HepG2 (cell line): ENCODE data around the gene BPIFB6. TPM values are rescaled to one million over a fixed set of nuclear protein-coding genes. Genes with fewer than 3 reads are reported as not detected.

Experiments
- ARID5B ChIP-seq: IDR thresholded peaks from 2 replicates; pipeline ENCODE4 v1.4.0; 2020; ENCODE audit warnings: mild to moderate bottlenecking, missing genetic modification reagents
- ARNTL ChIP-seq: sonication (generic); formaldehyde crosslinking; IDR thresholded peaks from 2 replicates; pipeline ENCODE4 v1.4.0; 2020; ENCODE audit warnings: mild to moderate bottlenecking, missing genetic modification reagents
- CREB1 ChIP-seq, 2 experiments: fragments of 450-650 bp in 1 of 2; IDR thresholded peaks; 2 replicates each; pipeline ENCODE4 v1.6.1; 2016 to 2017; ENCODE audit warnings: control low read depth in 1 of 2, mild to moderate bottlenecking in 1 of 2, missing compliant biosample characterization in 1 of 2, missing genetic modification characterization in 1 of 2
- FOXP4 ChIP-seq: sonication (generic); formaldehyde crosslinking; IDR thresholded peaks from 2 replicates; pipeline ENCODE4 v1.4.0; 2020; ENCODE audit warnings: missing genetic modification reagents
- MLLT10 ChIP-seq: sonication (generic); formaldehyde crosslinking; IDR thresholded peaks from 2 replicates; pipeline ENCODE4 v1.4.0; 2020; ENCODE audit warnings: missing genetic modification reagents
- MXD1 ChIP-seq: sonication (generic); formaldehyde crosslinking; IDR thresholded peaks from 2 replicates; pipeline ENCODE4 v1.4.0; 2020; ENCODE audit warnings: mild to moderate bottlenecking, missing genetic modification reagents
- MXI1 ChIP-seq: IDR thresholded peaks from 3 replicates; pipeline ENCODE4 v1.6.1; 2012; ENCODE audit warnings: low read depth, low read length, inconsistent platforms, borderline replicate concordance
- RFX3 ChIP-seq: IDR thresholded peaks from 2 replicates; pipeline ENCODE4 v1.6.1; 2016; ENCODE audit warnings: missing biosample characterization, missing genetic modification reagents
- SKI ChIP-seq: fragments of 450-650 bp; IDR thresholded peaks from one replicate; pipeline ENCODE4 v1.6.1; 2018; ENCODE audit warnings: mild to moderate bottlenecking; ENCODE audit not compliant: partially characterized antibody
- SNAI1 ChIP-seq: sonication (generic); formaldehyde crosslinking; IDR thresholded peaks from 2 replicates; pipeline ENCODE4 v1.5.0; 2020; ENCODE audit warnings: mild to moderate bottlenecking, missing genetic modification reagents, borderline replicate concordance
- SNRNP70 ChIP-seq: fragments of 200-400 bp; formaldehyde crosslinking; IDR thresholded peaks from 2 replicates; pipeline ENCODE4 v1.6.1; 2017; ENCODE audit warnings: mild to moderate bottlenecking, low read depth, low read length, moderate library complexity
- SP1 ChIP-seq, 2 experiments: fragments of 450-650 bp in 1 of 2; sonication (generic) in 1 of 2; formaldehyde crosslinking in 1 of 2; IDR thresholded peaks; 2 replicates each; pipeline versions ENCODE4 v1.4.0 to v1.6.1; 2016 to 2020; ENCODE audit warnings: missing genetic modification reagents in 1 of 2
- THAP11 ChIP-seq: IDR thresholded peaks from 2 replicates; pipeline ENCODE4 v1.6.1; 2016; ENCODE audit warnings: missing biosample characterization, missing genetic modification reagents
- TOPORS ChIP-seq: sonication (generic); formaldehyde crosslinking; IDR thresholded peaks from 2 replicates; pipeline ENCODE4 v1.8.0; 2023; ENCODE audit warnings: mild to moderate bottlenecking, missing genetic modification reagents
- YEATS2 ChIP-seq: sonication (generic); formaldehyde crosslinking; IDR thresholded peaks from 2 replicates; pipeline ENCODE4 v1.4.0; 2020; ENCODE audit warnings: missing genetic modification reagents, borderline replicate concordance
- YY1 ChIP-seq: IDR thresholded peaks from 2 replicates; pipeline ENCODE4 v1.6.1; 2011; ENCODE audit warnings: low read length, low read depth, moderate library complexity, mild to moderate bottlenecking; ENCODE audit not compliant: insufficient read depth, insufficient replicate concordance
- ZBTB2 ChIP-seq: sonication (generic); formaldehyde crosslinking; IDR thresholded peaks from 2 replicates; pipeline ENCODE4 v1.8.0; 2022; ENCODE audit warnings: low read depth, missing genetic modification reagents
- ZFP36L1 ChIP-seq: sonication (generic); formaldehyde crosslinking; IDR thresholded peaks from 2 replicates; pipeline ENCODE4 v1.8.0; 2022; ENCODE audit warnings: mild to moderate bottlenecking, missing genetic modification reagents, moderate library complexity
- ZNF484 ChIP-seq: sonication (generic); formaldehyde crosslinking; IDR thresholded peaks from 2 replicates; pipeline ENCODE4 v1.5.1; 2020; ENCODE audit warnings: mild to moderate bottlenecking, low read depth, missing genetic modification reagents, borderline replicate concordance
- ZNF547 ChIP-seq: sonication (generic); formaldehyde crosslinking; IDR thresholded peaks from 2 replicates; pipeline ENCODE4 v1.5.1; 2020; ENCODE audit warnings: mild to moderate bottlenecking, missing genetic modification reagents
- ZNF768 ChIP-seq: sonication (generic); formaldehyde crosslinking; IDR thresholded peaks from 2 replicates; pipeline ENCODE4 v1.4.0; 2020; ENCODE audit warnings: missing genetic modification reagents
- polyA plus RNA-seq, 8 experiments: library from polyadenylated mRNA; depleted of rRNA in 3 of 8; stranded (reverse) in 7 of 8; unstranded in 1 of 8; fragments of >200 nt; fragmentation: Illumina TruSeq in 4 of 8; extraction: Trizol in 4 of 8; gene quantifications; 2 replicates each; pipeline versions ENCODE4 v1.2.1 to v1.2.3, GENCODE V29; 2011 to 2016; ENCODE audit warnings: low read depth in 4 of 8, missing spikeins in 1 of 8, mixed read lengths in 1 of 8; ENCODE audit not compliant: insufficient read depth in 1 of 8
- total RNA-seq, 5 experiments: library from RNA; depleted of rRNA; stranded (reverse); fragments of >200 nt; fragmentation: Illumina TruSeq; extraction: Trizol; gene quantifications; 2 replicates each; pipeline ENCODE4 v1.2.3, GENCODE V29; 2016; ENCODE audit warnings: low read depth in 1 of 5

Gene BPIFB6
- total and polyA plus RNA-seq, 2 of the 13 experiments (the other 11 are each of a cell fraction or from before 2014, with no cell fraction given), result 0.13 to 1.7 TPM

GRCh38 chr20:33005908-33006775, 25.3 kb upstream of the BPIFB6 start (continued):
- peak; percentile 99 for TF ChIP-seq ARID5B (CRISPR knock-in tag)
- 0 out of 2 replicates have a peak, but pooled peaks have one; percentile 52 for TF ChIP-seq MXD1 (CRISPR knock-in tag)
- no peak; the same call in 1 of the 2 replicates for TF ChIP-seq SNAI1 (CRISPR knock-in tag)
- peak; percentile 72 for TF ChIP-seq YY1
- peak; percentile 94 for TF ChIP-seq ARNTL (CRISPR knock-in tag)
- TF ChIP-seq RFX3, result peak; percentile 18; the same call in 1 of the 2 replicates
- no peak for TF ChIP-seq TOPORS (CRISPR knock-in tag)
- peak; percentile 83; the same call in 1 of the 2 replicates for TF ChIP-seq YEATS2 (CRISPR knock-in tag)
- no peak for TF ChIP-seq CREB1 (IDR thresholded peaks at IDR 0.05)
- TF ChIP-seq CREB1 (CRISPR knock-in tag; IDR thresholded peaks at IDR 0.05), result no peak
- no peak for TF ChIP-seq SP1 (IDR thresholded peaks at IDR 0.05)
- TF ChIP-seq SP1 (CRISPR knock-in tag; IDR thresholded peaks at IDR 0.05), result 0 out of 2 replicates have a peak, but pooled peaks have one; percentile 38
- peak; percentile 90 for TF ChIP-seq SKI
- TF ChIP-seq SNRNP70, result no peak
- peak; percentile 86 for TF ChIP-seq ZNF547 (CRISPR knock-in tag)
- no peak for TF ChIP-seq MLLT10
- no peak for TF ChIP-seq ZBTB2 (CRISPR knock-in tag)
- peak; percentile 15; the same call in 1 of the 3 replicates for TF ChIP-seq MXI1
- TF ChIP-seq THAP11 (CRISPR knock-in tag), result peak; percentile 83
- no peak for TF ChIP-seq ZNF484 (CRISPR knock-in tag)
- TF ChIP-seq FOXP4 (CRISPR knock-in tag), result peak; percentile 97
- peak; percentile 46 for TF ChIP-seq ZNF768
- peak; percentile 66 for TF ChIP-seq ZFP36L1 (CRISPR knock-in tag)
